Eye (tissue), 1 donor: Measurements from ENCODE around the gene HK2.

Experiments used
- DNase-seq: peaks from one replicate; pipeline ENCODE4 v3.0.0-alpha.2; 2015

The HK2 gene

GRCh38 chr2:74860521-74860920 is 26.6 kb downstream of the HK2 start:
- no peak for DNase-seq

GRCh38 chr2:74861531-74861930 is 27.6 kb downstream of the HK2 start:
- no peak for DNase-seq

- DNase-seq, result no peak
Measured at GRCh38 chr2:74862020-74862964, 28.4 kb downstream of the HK2 start.

GRCh38 chr2:74863802-74864248 is 29.9 kb downstream of the HK2 start:
- DNase-seq, result no peak

GRCh38 chr2:74864728-74865722 is 31.1 kb downstream of the HK2 start:
- DNase-seq, result no peak

- DNase-seq, result no peak
Measured at GRCh38 chr2:74865770-74866674, 32.1 kb downstream of the HK2 start.

- peak; percentile 68 for DNase-seq
Measured at GRCh38 chr2:74867841-74868658, 34.1 kb downstream of the HK2 start.

- no peak for DNase-seq
Measured at GRCh38 chr2:74869517-74869916, 35.6 kb downstream of the HK2 start.

GRCh38 chr2:74870951-74871350 is 37.0 kb downstream of the HK2 start:
- DNase-seq, result no peak

- DNase-seq, result no peak
Measured at GRCh38 chr2:74871414-74871813, 37.5 kb downstream of the HK2 start.

GRCh38 chr2:74872389-74872836 is 38.5 kb downstream of the HK2 start:
- DNase-seq, result no peak

GRCh38 chr2:74873012-74873665 is 39.2 kb downstream of the HK2 start:
- DNase-seq, result no peak

- no peak for DNase-seq
Measured at GRCh38 chr2:74873678-74874640, 40.0 kb downstream of the HK2 start.

GRCh38 chr2:74876081-74876886 is 42.4 kb downstream of the HK2 start:
- DNase-seq, result peak; percentile 84

- no peak for DNase-seq
Measured at GRCh38 chr2:74877376-74877775, 43.4 kb downstream of the HK2 start.

GRCh38 chr2:74877781-74878433 is 44.0 kb downstream of the HK2 start:
- DNase-seq, result no peak

GRCh38 chr2:74878551-74878950 is 44.6 kb downstream of the HK2 start:
- no peak for DNase-seq
